H1 (cell line): ENCODE data around the gene STRA8. TPM values are rescaled to one million over a fixed set of nuclear protein-coding genes. Genes with fewer than 3 reads are reported as not detected.

ENCODE experiments used
- CTCF ChIA-PET: fragments of 300-600 bp; sonication (Branson Sonifier 250); formaldehyde crosslinking; loops from one replicate; lab custom pipeline; 2021; ENCODE audit not compliant: partially characterized antibody; lab: Charles Lee
- POLR2A ChIA-PET: fragments of 300-600 bp; sonication (Branson Sonifier 250); formaldehyde crosslinking; loops from one replicate; lab custom pipeline; 2021; ENCODE audit warnings: inconsistent platforms; ENCODE audit not compliant: partially characterized antibody; lab: Charles Lee
- DNase-seq, 2 experiments: peaks; one replicate each; pipeline versions ENCODE4 v3.0.0 to v3.0.0-alpha.2; 2010 to 2022; ENCODE audit warnings: low spot score in 2 of 2, low read depth in 1 of 2, mixed read lengths in 1 of 2
- FAIRE-seq: peaks from 2 replicates; lab custom pipeline; 2011; peaks lifted over from hg19 to GRCh38; lab: Jason Lieb, UNC
- H2AFZ ChIP-seq: 2 replicates; pipeline ENCODE4 v1.8.1; 2012; ENCODE audit warnings: low read length, inconsistent platforms
- H2AK5ac ChIP-seq: 2 replicates; pipeline ENCODE4 v1.6.1; 2013; ENCODE audit warnings: low read depth, low read length
- H2BK120ac ChIP-seq: replicated peaks from 2 replicates; pipeline ENCODE3; 2013; ENCODE audit warnings: low read depth, low read length, inconsistent platforms
- H2BK12ac ChIP-seq: 2 replicates; pipeline ENCODE4 v1.6.1; 2013; ENCODE audit warnings: low read depth, low read length
- H2BK15ac ChIP-seq: 2 replicates; pipeline ENCODE4 v1.6.1; 2013; ENCODE audit warnings: low read length
- H2BK20ac ChIP-seq: 2 replicates; pipeline ENCODE4 v1.6.1; 2013; ENCODE audit warnings: low read length
- H2BK5ac ChIP-seq: 2 replicates; pipeline ENCODE4 v1.6.1; 2013; ENCODE audit warnings: low read depth, low read length
- H3K14ac ChIP-seq: 2 replicates; pipeline ENCODE4 v1.6.1; 2013; ENCODE audit warnings: inconsistent platforms; ENCODE audit not compliant: insufficient read length
- H3K18ac ChIP-seq: 2 replicates; pipeline ENCODE4 v1.6.1; 2013; ENCODE audit warnings: low read length; ENCODE audit errors: extremely low read depth
- H3K23ac ChIP-seq: 2 replicates; pipeline ENCODE4 v1.6.1; 2013; ENCODE audit warnings: inconsistent platforms; ENCODE audit not compliant: insufficient read length
- H3K23me2 ChIP-seq: 2 replicates; pipeline ENCODE4 v1.6.1; 2013; ENCODE audit warnings: low read depth, low read length
- H3K27ac ChIP-seq: 2 replicates; pipeline ENCODE4 v1.6.1; 2011; ENCODE audit warnings: low read depth, low read length, inconsistent platforms
- H3K27me3 ChIP-seq, 4 experiments: replicated peaks in 1 of 4; 1 replicate in 1 of 4; 2 replicates in 3 of 4; pipeline versions ENCODE4 v1.6.1 to v1.8.1; 2011 to 2013; ENCODE audit warnings: low read length in 3 of 4, mild to moderate bottlenecking in 3 of 4, inconsistent platforms in 2 of 4, mixed read lengths in 2 of 4, moderate library complexity in 1 of 4; ENCODE audit not compliant: control insufficient read depth in 3 of 4, insufficient read depth in 3 of 4; ENCODE audit errors: extremely low read depth in 1 of 4
- H3K36me3 ChIP-seq, 4 experiments: 2 replicates each; pipeline versions ENCODE4 v1.6.1 to v1.8.1; 2011 to 2013; ENCODE audit warnings: mild to moderate bottlenecking in 4 of 4, low read length in 3 of 4, moderate library complexity in 2 of 4, control low read depth in 1 of 4, inconsistent platforms in 1 of 4; ENCODE audit not compliant: insufficient read depth in 4 of 4, control insufficient read depth in 2 of 4
- H3K4ac ChIP-seq: replicated peaks from 2 replicates; pipeline ENCODE3; 2013; ENCODE audit warnings: low read length, low read depth, mixed read lengths, inconsistent platforms; ENCODE audit not compliant: insufficient read length
- H3K4me1 ChIP-seq, 4 experiments: replicated peaks in 1 of 4; 1 replicate in 1 of 4; 2 replicates in 3 of 4; pipeline versions ENCODE4 v1.6.1 to v1.8.1; 2011 to 2013; ENCODE audit warnings: low read length in 3 of 4, inconsistent platforms in 2 of 4, mixed read lengths in 1 of 4; ENCODE audit not compliant: insufficient read depth in 4 of 4, control insufficient read depth in 3 of 4
- H3K4me2 ChIP-seq, 2 experiments: 2 replicates each; pipeline versions ENCODE4 v1.6.1 to v1.8.1; 2011 to 2013; ENCODE audit warnings: low read depth in 2 of 2, low read length in 2 of 2, control low read depth in 1 of 2, inconsistent platforms in 1 of 2, mild to moderate bottlenecking in 1 of 2; ENCODE audit not compliant: insufficient read depth in 1 of 2
- H3K4me3 ChIP-seq, 4 experiments: fragments of 200-600, 300-600 bp in 1 of 4; sonication (generic), shearing (Covaris generic), sonication (Bioruptor Twin) in 1 of 4; 2 replicates each; pipeline versions ENCODE4 v1.5.1 to v1.8.1; 2011 to 2016; ENCODE audit warnings: low read length in 4 of 4, low read depth in 3 of 4, control low read depth in 2 of 4, inconsistent platforms in 2 of 4, mild to moderate bottlenecking in 2 of 4, mixed read lengths in 1 of 4, moderate library complexity in 1 of 4; ENCODE audit not compliant: insufficient read depth in 2 of 4; ENCODE audit errors: extremely low read depth in 1 of 4
- H3K56ac ChIP-seq: replicated peaks from 2 replicates; pipeline ENCODE3; 2013; ENCODE audit warnings: low read depth, mild to moderate bottlenecking, mixed read lengths, low read length, inconsistent platforms; ENCODE audit not compliant: insufficient read length
- H3K79me1 ChIP-seq: 2 replicates; pipeline ENCODE4 v1.6.1; 2013; ENCODE audit warnings: low read depth, low read length, control low read depth
- H3K79me2 ChIP-seq, 2 experiments: 2 replicates each; pipeline versions ENCODE4 v1.6.1 to v1.8.1; 2012 to 2013; ENCODE audit warnings: low read length in 2 of 2, mild to moderate bottlenecking in 2 of 2, inconsistent platforms in 1 of 2; ENCODE audit not compliant: insufficient read depth in 2 of 2, control insufficient read depth in 1 of 2
- H3K9ac ChIP-seq, 4 experiments: replicated peaks in 1 of 4; 1 replicate in 1 of 4; 2 replicates in 3 of 4; pipeline versions ENCODE4 v1.6.1 to v1.8.1; 2011 to 2013; ENCODE audit warnings: low read depth in 3 of 4, low read length in 3 of 4, control low read depth in 2 of 4, mild to moderate bottlenecking in 2 of 4, moderate library complexity in 2 of 4, inconsistent platforms in 1 of 4; ENCODE audit errors: extremely low read depth in 1 of 4
- H3K9me3 ChIP-seq, 2 experiments: 2 replicates each; pipeline versions ENCODE4 v1.6.1 to v1.8.1; 2012 to 2013; ENCODE audit warnings: mild to moderate bottlenecking in 2 of 2, moderate library complexity in 2 of 2, control low read depth in 1 of 2, inconsistent platforms in 1 of 2, low read depth in 1 of 2, low read length in 1 of 2, mixed read lengths in 1 of 2; ENCODE audit not compliant: insufficient read depth in 2 of 2
- H4K20me1 ChIP-seq, 2 experiments: replicated peaks in 1 of 2; 2 replicates each; pipeline versions ENCODE3 to v1.8.1; 2011 to 2013; ENCODE audit warnings: inconsistent platforms in 2 of 2, low read length in 2 of 2, mild to moderate bottlenecking in 1 of 2; ENCODE audit not compliant: insufficient read depth in 2 of 2, control insufficient read depth in 1 of 2
- H4K5ac ChIP-seq: 2 replicates; pipeline ENCODE4 v1.6.1; 2013; ENCODE audit warnings: low read length, low read depth, mixed read lengths, inconsistent platforms; ENCODE audit not compliant: insufficient read length
- H4K8ac ChIP-seq: 2 replicates; pipeline ENCODE4 v1.8.0; 2013; ENCODE audit warnings: mild to moderate bottlenecking, moderate library complexity, low read length, inconsistent platforms; ENCODE audit not compliant: insufficient read depth; ENCODE audit errors: extremely low read depth
- H4K91ac ChIP-seq: replicated peaks from 2 replicates; pipeline ENCODE3; 2013; ENCODE audit warnings: low read length, mixed read lengths, inconsistent platforms; ENCODE audit not compliant: insufficient read length
- CBX5 ChIP-seq: fragments of 300-800, 300-1000 bp; sonication (generic); IDR thresholded peaks from 2 replicates; pipeline ENCODE4 v1.7.1; 2016; ENCODE audit warnings: antibody characterized with exemption, low read length, low read depth
- JUND ChIP-seq: IDR thresholded peaks from 2 replicates; pipeline ENCODE4 v1.6.1; 2011; ENCODE audit warnings: mild to moderate bottlenecking, improper control_type of control experiment, low read length
- MAX ChIP-seq: IDR thresholded peaks from 2 replicates; pipeline ENCODE4 v1.6.1; 2012; ENCODE audit warnings: inconsistent platforms
- POLR2A ChIP-seq, 2 experiments: IDR thresholded peaks; 1 replicate in 1 of 2; 2 replicates in 1 of 2; pipeline ENCODE4 v1.6.1; 2011; ENCODE audit warnings: low read depth in 2 of 2, low read length in 2 of 2, mild to moderate bottlenecking in 2 of 2; ENCODE audit errors: control extremely low read depth in 1 of 2
- RNF2 ChIP-seq: fragments of 200-900, 300-1000 bp; sonication (generic); IDR thresholded peaks from 2 replicates; pipeline ENCODE4 v1.7.1; 2016; ENCODE audit warnings: borderline replicate concordance, low read depth, mild to moderate bottlenecking, antibody characterized with exemption, low read length; ENCODE audit not compliant: poor library complexity, severe bottlenecking; ENCODE audit errors: missing control alignments
- SP1 ChIP-seq: IDR thresholded peaks from 2 replicates; pipeline ENCODE4 v1.6.1; 2011; ENCODE audit warnings: low read depth, low read length
- SRF ChIP-seq: IDR thresholded peaks from 2 replicates; pipeline ENCODE4 v1.6.1; 2011; ENCODE audit warnings: mild to moderate bottlenecking, low read depth, low read length, moderate library complexity
- SUZ12 ChIP-seq: fragments of 200-600 bp; sonication (generic); IDR thresholded peaks from 2 replicates; pipeline ENCODE4 v1.6.1; 2012; ENCODE audit warnings: mild to moderate bottlenecking, inconsistent platforms, low read length, moderate library complexity, mixed read lengths
- WGBS, 2 experiments: shearing (Covaris generic) in 1 of 2; methylation state at CpG; one replicate each; pipeline versions ENCODE4 v1.1.6 to v1.1.7; 2013 to 2015; ENCODE audit warnings: low lambda C conversion rate in 2 of 2, mixed read lengths in 2 of 2, inconsistent platforms in 1 of 2, low coverage in 1 of 2, missing lambda C conversion rate in 1 of 2; ENCODE audit not compliant: insufficient replicate concordance in 2 of 2, insufficient coverage in 1 of 2, insufficient read length in 1 of 2; ENCODE audit errors: extremely low coverage in 1 of 2, missing lambda C conversion rate in 1 of 2; 5-methylcytosine and 5-hydroxymethylcytosine counted together
- polyA plus RNA-seq, 7 experiments: library from polyadenylated mRNA; depleted of rRNA in 3 of 7; stranded (reverse) in 5 of 7; unstranded in 2 of 7; fragments of >200 nt in 5 of 7; fragments of 200-250 nt in 2 of 7; gene quantifications; 1 replicate in 5 of 7; 2 replicates in 1 of 7; 4 replicates in 1 of 7; pipeline versions ENCODE4 v1.2.1 to v1.2.3, GENCODE V29; 2011 to 2013; ENCODE audit warnings: missing spikeins in 2 of 7, mixed read lengths in 2 of 7
- total RNA-seq: library from RNA; stranded (reverse); fragmentation: NEBNext Ultra II Directional; extraction: Animal tissue kit (Norgen Biotek cat#: 25700); gene quantifications from 2 replicates; pipeline ENCODE4 v1.2.1, GENCODE V29; 2021

STRA8 gene
- total and polyA plus RNA-seq, 2 of the 8 experiments (the other 6 are each of a cell fraction or from before 2014, with no cell fraction given) = not detected

DNA sequence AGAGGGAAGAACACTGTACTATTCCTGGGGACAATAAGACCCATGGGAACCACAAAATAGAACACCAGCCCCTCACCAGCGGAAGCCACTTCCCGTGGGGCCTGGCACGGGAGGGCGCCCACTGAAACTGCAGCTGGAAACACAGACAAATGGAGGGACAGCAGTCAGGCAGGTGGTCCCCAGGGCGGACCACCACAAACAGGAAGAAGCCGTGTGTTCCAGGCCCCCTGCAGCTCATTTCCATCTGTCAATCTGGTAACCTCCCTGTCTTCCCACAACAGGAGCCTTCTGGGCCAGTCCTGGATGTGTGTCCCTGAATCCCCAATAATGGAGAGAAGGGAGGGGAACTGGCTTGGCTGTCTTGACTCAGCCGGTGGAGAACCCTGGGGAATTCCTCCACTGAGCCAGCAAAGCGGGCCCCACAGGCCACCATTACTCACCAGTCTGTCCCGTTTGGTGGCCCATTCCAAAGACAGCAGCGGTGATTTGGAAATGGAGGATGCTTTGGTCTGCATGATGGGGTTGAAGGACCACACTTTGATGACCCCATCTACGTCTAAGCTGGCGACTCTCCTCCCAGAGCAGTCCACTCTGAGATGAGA, 39.0 kb upstream of the STRA8 start:
- Histone ChIP-seq H3K79me1 (no peaks in the 10 kb centered on the region), H2BK5ac (no peak overlapping the region), H3K9ac (no peak overlapping the region), H3K4me3 (no peak overlapping the region), H3K27me3 (no peaks in the 10 kb centered on the region), H2AK5ac (no peak overlapping the region), H3K36me3 (peaks cover 0 to 2% (median 0%) of the 10 kb centered on the region in 4 experiments; a peak in 1 of 8 replicates), H4K20me1 (peaks cover 0 to 2% of the 10 kb centered on the region in 2 experiments), H3K4ac (no peak overlapping the region), H3K56ac (no peak overlapping the region), H2BK12ac (no peak overlapping the region), H2AFZ (no peak overlapping the region), H3K4me1 (peaks cover 0 to 4% (median 2%) of the 10 kb centered on the region in 4 experiments; a peak in 3 of 7 replicates), H3K14ac (no peak overlapping the region), H3K27ac (no peak overlapping the region), H3K9me3 (no peaks in the 10 kb centered on the region), H2BK120ac (no peak overlapping the region), H4K91ac (no peak overlapping the region), H3K18ac (no peak overlapping the region), H4K5ac (no peak overlapping the region), H3K4me2 (no peak overlapping the region), H3K23me2 (no peaks in the 10 kb centered on the region), H2BK15ac (no peak overlapping the region), H3K23ac (no peak overlapping the region), H4K8ac (no peak overlapping the region), H2BK20ac (no peak overlapping the region), H3K79me2 (no peaks in the 10 kb centered on the region)
- 87% methylated on average over 12 of the region's 12 CpGs; no CpG with 5 or more reads in 1 of the 2 experiments for WGBS, 2 experiments
- POLR2A ChIA-PET = interaction anchor here (0.6 to 1.2 kb wide), 3 partner anchors 13 to 74 kb away, joined by 3 to 4 read pairs (median 3); partner anchors contain the start of gene CYREN
- FAIRE-seq (no peak), DNase-seq (no peak)
- CTCF ChIA-PET = interaction anchor here (0.7 to 1.3 kb wide), 3 partner anchors 16 to 42 kb away, joined by 3 to 4 read pairs (median 3); no protein-coding TSS in a partner anchor
- TF ChIP-seq SRF (no peak), MAX (no peak), SP1 (no peak), SUZ12 (no peak), RNF2 (no peak), POLR2A (IDR thresholded peaks at IDR 0.05; ENCODE audit: control extremely low read depth in 1 of 2, low read depth in 2 of 2, low read length in 2 of 2) (no peak), JUND (no peak), CBX5 (no peak)
